ENCODE data around the gene EID2.

DNA sequence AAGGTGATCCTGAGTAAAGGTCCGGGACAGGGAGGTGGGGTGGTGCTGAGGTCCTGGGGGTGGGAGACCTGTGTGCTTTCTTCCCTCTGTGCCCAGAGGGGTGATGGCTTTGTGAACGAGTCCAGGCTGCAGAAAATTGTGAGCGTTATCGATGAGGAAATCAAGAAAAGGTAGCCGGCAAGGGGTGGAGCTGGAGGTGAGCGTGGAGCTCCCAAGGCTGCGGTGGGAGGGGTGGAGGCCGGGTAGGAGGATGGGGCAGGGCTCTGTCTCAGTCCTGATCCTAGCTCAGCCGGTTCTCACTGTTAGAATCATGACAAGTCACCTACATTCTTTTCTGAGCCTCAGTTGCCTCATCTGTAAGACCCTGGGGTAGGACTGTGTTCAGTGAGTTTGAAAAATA, 21.0 kb downstream of the EID2 start:
- TF ChIP-seq, protein P1, sequence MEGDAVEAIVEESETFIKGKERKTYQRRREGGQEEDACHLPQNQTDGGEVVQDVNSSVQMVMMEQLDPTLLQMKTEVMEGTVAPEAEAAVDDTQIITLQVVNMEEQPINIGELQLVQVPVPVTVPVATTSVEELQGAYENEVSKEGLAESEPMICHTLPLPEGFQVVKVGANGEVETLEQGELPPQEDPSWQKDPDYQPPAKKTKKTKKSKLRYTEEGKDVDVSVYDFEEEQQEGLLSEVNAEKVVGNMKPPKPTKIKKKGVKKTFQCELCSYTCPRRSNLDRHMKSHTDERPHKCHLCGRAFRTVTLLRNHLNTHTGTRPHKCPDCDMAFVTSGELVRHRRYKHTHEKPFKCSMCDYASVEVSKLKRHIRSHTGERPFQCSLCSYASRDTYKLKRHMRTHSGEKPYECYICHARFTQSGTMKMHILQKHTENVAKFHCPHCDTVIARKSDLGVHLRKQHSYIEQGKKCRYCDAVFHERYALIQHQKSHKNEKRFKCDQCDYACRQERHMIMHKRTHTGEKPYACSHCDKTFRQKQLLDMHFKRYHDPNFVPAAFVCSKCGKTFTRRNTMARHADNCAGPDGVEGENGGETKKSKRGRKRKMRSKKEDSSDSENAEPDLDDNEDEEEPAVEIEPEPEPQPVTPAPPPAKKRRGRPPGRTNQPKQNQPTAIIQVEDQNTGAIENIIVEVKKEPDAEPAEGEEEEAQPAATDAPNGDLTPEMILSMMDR (IDR thresholded peaks at IDR 0.05): no peak
- TF ChIP-seq POLR2A (IDR thresholded peaks at IDR 0.05): no peak

Measured in body of pancreas (tissue), 4 donors.